GM19372 (cell line): Measurements from ENCODE around the gene RCE1.

Source experiments
- ATAC-seq: cut with Tn5 transposase; IDR thresholded peaks from one replicate; pipeline ENCODE4 v1.9.1; 2021; ENCODE audit warnings: mild to moderate bottlenecking, low read depth, moderate library complexity; ENCODE audit not compliant: unreplicated experiment

The RCE1 gene

GRCh38 chr11:66884443-66884842 is 41.2 kb downstream of the RCE1 start:
- no peak for ATAC-seq

DNA sequence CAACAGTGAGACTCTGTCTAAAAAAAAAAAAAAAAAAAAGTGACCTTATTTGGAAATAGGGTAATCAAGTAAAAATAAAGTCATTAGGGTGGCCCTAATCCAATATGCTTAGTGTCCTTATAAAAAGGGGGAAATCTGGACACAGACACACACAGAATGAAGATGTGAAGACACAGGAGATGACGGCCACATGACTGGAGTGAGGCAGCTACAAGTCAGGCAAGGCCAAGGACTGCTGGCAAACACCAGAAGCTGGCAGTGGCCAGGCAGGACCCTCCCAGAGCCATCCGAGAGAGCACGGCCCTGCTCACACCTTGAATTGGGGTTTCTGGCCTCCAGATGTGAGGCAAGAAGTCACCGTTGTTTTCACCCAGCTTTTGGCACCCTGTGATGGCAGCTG is 42.2 kb downstream of the RCE1 start:
- no peak for ATAC-seq

DNA sequence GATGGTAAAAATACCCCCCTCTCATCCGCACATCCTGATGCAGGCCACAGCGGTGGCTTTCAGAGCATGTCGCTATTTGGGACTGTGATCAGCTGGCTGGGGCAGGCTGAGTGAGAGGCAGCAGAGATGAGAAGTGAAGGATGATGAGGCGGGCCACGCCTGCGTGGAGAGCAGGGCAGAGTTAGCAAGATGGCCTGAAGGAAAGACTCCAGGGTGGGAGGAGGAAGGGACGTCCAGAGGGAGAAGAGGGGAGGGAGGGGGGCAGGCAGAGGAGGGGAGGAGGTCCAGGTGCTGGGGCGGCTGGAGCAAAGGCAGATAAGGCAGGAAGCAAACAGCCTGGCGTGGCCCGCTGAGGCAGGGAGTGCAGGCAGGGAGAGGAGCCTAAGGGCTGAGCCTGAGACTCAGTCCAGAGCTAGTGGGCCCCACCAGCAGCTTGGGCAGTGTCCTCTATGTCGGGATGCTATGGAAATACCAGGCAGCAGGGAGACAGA is 42.8 kb downstream of the RCE1 start:
- ATAC-seq, result no peak

DNA sequence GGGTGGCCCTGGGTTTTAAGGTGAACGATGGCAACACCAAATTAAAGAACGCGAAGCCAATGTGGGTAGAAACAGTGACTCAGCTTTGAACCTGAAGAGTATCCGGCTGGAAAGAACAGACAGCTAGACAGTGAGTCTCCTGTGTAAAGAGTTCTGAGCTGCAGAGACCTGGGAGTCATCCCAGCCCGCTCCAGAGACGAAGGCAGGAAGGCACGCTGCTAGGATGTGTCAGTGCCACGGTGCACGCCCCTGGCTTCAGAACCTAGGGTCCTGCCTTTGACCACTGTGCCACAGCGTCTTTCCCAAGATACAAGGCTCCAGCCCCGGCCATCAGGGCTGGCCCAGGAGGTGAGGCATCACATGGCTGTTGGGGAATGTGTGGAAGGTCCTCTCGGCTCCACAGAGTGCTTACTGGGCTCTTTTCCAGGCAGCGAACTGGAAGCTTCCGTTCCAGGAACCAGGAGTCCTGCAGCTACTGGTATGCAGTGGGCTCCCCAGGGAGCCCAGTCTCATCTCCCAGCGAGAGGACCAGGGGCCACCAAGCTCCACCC is 43.5 kb downstream of the RCE1 start:
- ATAC-seq, result no peak

GRCh38 chr11:66887526-66887925 is 44.3 kb downstream of the RCE1 start:
- ATAC-seq, result no peak

DNA sequence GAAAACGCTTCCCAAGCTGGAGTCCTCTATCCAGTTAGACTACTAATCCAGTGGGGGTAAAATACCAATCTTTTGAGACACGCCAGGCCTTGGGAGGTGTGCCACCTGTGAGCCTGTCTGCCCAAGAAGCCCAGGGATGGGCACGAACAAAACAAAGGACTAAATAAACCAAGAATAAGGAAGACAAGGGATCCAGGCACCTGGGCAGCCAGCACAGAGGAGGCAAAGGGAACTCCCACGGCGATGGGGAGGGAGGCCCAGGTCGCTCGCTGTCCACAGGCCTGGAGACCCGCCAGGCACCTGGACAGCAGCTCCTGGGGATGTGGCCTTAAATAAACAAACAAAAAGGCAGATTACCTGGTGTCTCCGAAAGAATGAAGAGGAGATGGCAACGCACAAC is 45.0 kb downstream of the RCE1 start:
- ATAC-seq, result no peak

DNA sequence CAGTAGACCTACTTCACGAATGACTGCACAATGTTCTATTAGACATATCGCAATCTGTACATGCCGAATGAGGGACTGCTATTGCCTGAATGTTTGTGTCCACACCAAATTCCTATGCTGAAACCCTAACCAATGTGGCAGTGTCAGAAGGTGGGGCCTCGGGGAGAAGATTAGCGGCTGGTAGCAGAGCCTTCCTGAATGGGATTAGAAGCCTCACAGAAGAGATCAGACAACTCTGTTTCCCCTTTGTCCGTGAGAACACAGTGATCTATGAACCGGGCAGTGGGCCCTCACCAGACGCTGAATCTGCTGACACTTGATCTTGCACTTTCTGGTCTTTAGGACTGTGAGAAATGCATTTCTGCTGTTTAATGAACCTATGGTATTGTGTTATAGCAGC is 46.7 kb downstream of the RCE1 start:
- ATAC-seq, result no peak

- peak; percentile 70 for ATAC-seq
These were observed 48.8 kb downstream of the RCE1 start for GRCh38 chr11:66891851-66892660.

- no peak for ATAC-seq
These were observed 49.7 kb downstream of the RCE1 start for GRCh38 chr11:66892911-66893310.

GRCh38 chr11:66894141-66894540 is 50.9 kb downstream of the RCE1 start:
- no peak for ATAC-seq
